B cell (primary cell): ENCODE results near the gene CEP295NL. TPM values are rescaled to one million over a fixed set of nuclear protein-coding genes. Genes with fewer than 3 reads are reported as not detected.

Experiments
- ATAC-seq: fragments of 200-7000 bp; cut with Tn5 transposase; one replicate; pipeline ENCODE4 v1.10.0; 2021; ENCODE audit warnings: low read depth, mild to moderate bottlenecking, moderate number of reproducible peaks, moderate library complexity
- CTCF ChIA-PET: fragments of 350-600 bp; sonication (Branson Sonifier 250); formaldehyde crosslinking; loops from one replicate; lab custom pipeline; 2021; ENCODE audit warnings: antibody characterized with exemption, inconsistent platforms; lab: Charles Lee
- POLR2A ChIA-PET: fragments of 350-600 bp; sonication (Branson Sonifier 250); formaldehyde crosslinking; loops from one replicate; lab custom pipeline; 2021; ENCODE audit warnings: antibody characterized with exemption; lab: Charles Lee
- DNase-seq: peaks from one replicate; pipeline ENCODE4 v3.0.0; 2013
- H2AFZ ChIP-seq: 2 replicates; pipeline ENCODE4 v1.6.1; 2012; ENCODE audit warnings: mild to moderate bottlenecking, low read depth, low read length; ENCODE audit not compliant: insufficient read depth, poor library complexity, severe bottlenecking
- H3K27ac ChIP-seq, 2 donors: 1 replicate in 1 of 2; 2 replicates in 1 of 2; pipeline ENCODE4 v1.5.1; 2012 to 2013; ENCODE audit warnings: low read length in 2 of 2, mild to moderate bottlenecking in 2 of 2, moderate library complexity in 1 of 2
- H3K27me3 ChIP-seq, 4 experiments: fragments of 200-600 bp in 1 of 4; sonication (generic) in 1 of 4; replicated peaks in 1 of 4; 1 replicate in 2 of 4; 2 replicates in 2 of 4; pipeline versions ENCODE4 v1.6.1 to v1.7.0; 2013 to 2016; ENCODE audit warnings: low read length in 3 of 4, mild to moderate bottlenecking in 2 of 4, mixed read lengths in 1 of 4, moderate library complexity in 1 of 4; ENCODE audit not compliant: insufficient read depth in 4 of 4, control insufficient read depth in 3 of 4; ENCODE audit errors: control extremely low read depth in 1 of 4
- H3K36me3 ChIP-seq, 2 experiments: replicated peaks in 1 of 2; 1 replicate in 1 of 2; 2 replicates in 1 of 2; pipeline versions ENCODE4 v1.6.1 to v1.7.1; 2013; ENCODE audit warnings: low read length in 1 of 2; ENCODE audit not compliant: insufficient read depth in 2 of 2, control insufficient read depth in 1 of 2; ENCODE audit errors: control extremely low read depth in 1 of 2, extremely low read depth in 1 of 2
- H3K4me1 ChIP-seq, 2 donors: fragments of 200-600 bp in 1 of 2; sonication (generic) in 1 of 2; 1 replicate in 1 of 2; 2 replicates in 1 of 2; pipeline versions ENCODE4 v1.5.1 to v1.6.1; 2013 to 2017; ENCODE audit warnings: low read length in 2 of 2; ENCODE audit not compliant: control insufficient read depth in 2 of 2, insufficient read depth in 2 of 2
- H3K4me2 ChIP-seq: replicated peaks from 2 replicates; pipeline ENCODE3; 2012; ENCODE audit warnings: mild to moderate bottlenecking, low read depth, low read length; ENCODE audit not compliant: poor library complexity, severe bottlenecking
- H3K4me3 ChIP-seq, 5 experiments: fragments of 200-600 bp in 1 of 5; sonication (generic) in 1 of 5; 1 replicate in 3 of 5; 2 replicates in 2 of 5; pipeline versions ENCODE4 v1.5.1 to v1.7.0; 2011 to 2016; ENCODE audit warnings: low read length in 4 of 5, mild to moderate bottlenecking in 4 of 5, low read depth in 2 of 5, control low read depth in 1 of 5, moderate library complexity in 1 of 5; ENCODE audit not compliant: insufficient read depth in 1 of 5; ENCODE audit errors: control extremely low read depth in 1 of 5, extremely low read depth in 1 of 5
- H3K79me2 ChIP-seq: fragments of 200-600 bp; sonication (generic); one replicate; pipeline ENCODE4 v1.6.0; 2016; ENCODE audit warnings: low read length; ENCODE audit not compliant: control insufficient read depth, insufficient read depth
- H3K9ac ChIP-seq: fragments of 200-600 bp; sonication (generic); 2 replicates; pipeline ENCODE4 v1.6.1; 2017; ENCODE audit warnings: mild to moderate bottlenecking, low read length, moderate library complexity
- H3K9me3 ChIP-seq, 3 donors: one replicate each; pipeline versions ENCODE4 v1.6.1 to v1.7.1; 2013; ENCODE audit warnings: low read length in 2 of 3; ENCODE audit not compliant: control insufficient read depth in 2 of 3, insufficient read depth in 1 of 3; ENCODE audit errors: control extremely low read depth in 1 of 3
- H4K20me1 ChIP-seq: 2 replicates; pipeline ENCODE4 v1.6.0; 2012; ENCODE audit warnings: mild to moderate bottlenecking, low read length; ENCODE audit not compliant: insufficient read depth, control insufficient read depth, poor library complexity, severe bottlenecking
- H3K27ac Mint-ChIP-seq: one replicate; pipeline ENCODE4 v1.8.0; 2021; ENCODE audit warnings: mixed read lengths
- H3K27me3 Mint-ChIP-seq: one replicate; pipeline ENCODE4 v1.8.0; 2021; ENCODE audit warnings: mixed read lengths
- H3K4me1 Mint-ChIP-seq: one replicate; pipeline ENCODE4 v1.8.0; 2021; ENCODE audit warnings: mixed read lengths
- H3K4me3 Mint-ChIP-seq: one replicate; pipeline ENCODE4 v1.8.0; 2021; ENCODE audit warnings: mixed read lengths
- H3K9me3 Mint-ChIP-seq: one replicate; pipeline ENCODE4 v1.8.0; 2022; ENCODE audit warnings: mixed read lengths; ENCODE audit not compliant: insufficient read depth
- EZH2 ChIP-seq: IDR thresholded peaks from 2 replicates; pipeline ENCODE4 v1.6.1; 2012; ENCODE audit warnings: borderline replicate concordance, low read depth, mild to moderate bottlenecking, moderate library complexity, low read length; ENCODE audit not compliant: insufficient read depth, poor library complexity, severe bottlenecking
- WGBS: methylation state at CpG from one replicate; pipeline ENCODE4 v1.1.5; 2013; ENCODE audit warnings: missing lambda C conversion rate; ENCODE audit not compliant: insufficient coverage; 5-methylcytosine and 5-hydroxymethylcytosine counted together
- intact Hi-C: fragments of 100-400 bp; cut with micrococcal nuclease; formaldehyde crosslinking; loops from one replicate; pipeline ENCODE4 v1.10.0; 2022
- polyA plus RNA-seq: library from polyadenylated mRNA; depleted of rRNA; stranded (reverse); fragments of >200 nt; gene quantifications from 2 replicates; pipeline ENCODE4 v1.2.3, GENCODE V29; 2012
- total RNA-seq, 2 donors: library from RNA; stranded (reverse); fragments of 120-200 nt in 1 of 2; gene quantifications; 1 replicate in 1 of 2; 2 replicates in 1 of 2; pipeline versions ENCODE4 v1.2.3 to v1.2.4, GENCODE V29; 2013 to 2022
- TF ChIP-seq, protein P1 (sequence below): fragments of 200-600 bp; IDR thresholded peaks from one replicate; pipeline ENCODE4 v1.8.0; 2022; ENCODE audit warnings: antibody characterized with exemption, mild to moderate bottlenecking

The CEP295NL gene
- total and polyA plus RNA-seq, 2 donors (not counting 1 experiment from before 2014, with no cell fraction given) = 0.09 to 1.3 TPM

DNA sequence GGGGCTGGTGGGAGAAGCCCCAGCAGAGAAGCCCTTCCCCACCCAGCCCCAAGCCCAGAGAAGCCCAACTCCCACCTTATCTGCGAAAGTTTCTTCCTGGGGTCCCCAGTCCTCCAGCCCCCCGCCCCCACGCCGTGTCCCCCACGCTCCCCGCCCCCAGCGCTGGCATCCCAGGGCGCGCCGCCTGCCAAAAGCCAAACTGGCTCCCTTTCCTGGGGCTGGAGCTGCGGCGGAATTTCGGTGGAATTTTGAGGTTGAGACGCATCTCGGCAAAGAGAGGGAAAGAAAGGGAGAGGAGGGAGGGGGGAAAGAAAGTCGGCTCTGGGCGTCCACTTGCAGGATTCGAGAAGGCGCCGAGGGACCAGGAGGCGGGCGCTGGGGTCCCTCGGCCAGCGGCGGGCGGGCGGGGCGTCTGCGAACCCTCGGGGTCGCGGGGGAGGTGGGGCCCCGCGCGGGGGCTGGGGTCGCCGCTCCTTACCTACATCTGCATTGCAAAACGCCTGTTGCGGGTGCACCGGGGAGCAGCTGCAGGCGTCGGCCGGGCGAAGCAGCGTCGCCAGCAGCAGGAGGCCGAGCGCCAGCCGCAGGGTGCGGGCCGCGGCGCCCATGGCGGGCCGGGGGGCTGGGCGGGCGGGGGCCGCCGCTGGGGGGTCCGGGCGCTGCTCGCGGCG lies 21.6 kb upstream of the CEP295NL start:
- Mint-ChIP-seq H3K4me1 (peaks cover 13% of the 10 kb centered on the region), H3K27ac (peak overlapping the region; percentile 15), H3K4me3 (peak overlapping the region; percentile 88), H3K9me3 (no peaks in the 10 kb centered on the region), H3K27me3 (peaks cover 11% of the 10 kb centered on the region)
- Histone ChIP-seq H2AFZ (peak overlapping the region; percentile 67), H3K27me3 (peaks cover 0 to 8% (median 2%) of the 10 kb centered on the region in 4 experiments), H3K9me3 (no peaks in the 10 kb centered on the region), H3K36me3 (no peaks in the 10 kb centered on the region), H3K79me2 (no peaks in the 10 kb centered on the region), H3K27ac (no peak overlapping the region), H3K4me2 (peak overlapping the region; percentile 90), H4K20me1 (no peaks in the 10 kb centered on the region), H3K4me1 (peaks cover 15 to 27% of the 10 kb centered on the region in 2 donors), H3K9ac (peak overlapping the region; percentile 63), H3K4me3 (peak overlapping the region; percentile 60 to 70 (median 66))
- peak; percentile 1 for ATAC-seq
- 1% methylated on average over 53 of the region's 64 CpGs for WGBS
- ChIA-PET POLR2A (interaction anchor here (0.7 to 1.1 kb wide), 2 partner anchors 85 to 350 kb away, joined by 6 to 9 read pairs; no protein-coding TSS in a partner anchor), CTCF (interaction anchor here (0.8 kb wide), 3 partner anchors 57 to 59 kb away, joined by 3 to 4 read pairs (median 3); no protein-coding TSS in a partner anchor)
- TF ChIP-seq EZH2 = no peak
- TF ChIP-seq, protein P1, sequence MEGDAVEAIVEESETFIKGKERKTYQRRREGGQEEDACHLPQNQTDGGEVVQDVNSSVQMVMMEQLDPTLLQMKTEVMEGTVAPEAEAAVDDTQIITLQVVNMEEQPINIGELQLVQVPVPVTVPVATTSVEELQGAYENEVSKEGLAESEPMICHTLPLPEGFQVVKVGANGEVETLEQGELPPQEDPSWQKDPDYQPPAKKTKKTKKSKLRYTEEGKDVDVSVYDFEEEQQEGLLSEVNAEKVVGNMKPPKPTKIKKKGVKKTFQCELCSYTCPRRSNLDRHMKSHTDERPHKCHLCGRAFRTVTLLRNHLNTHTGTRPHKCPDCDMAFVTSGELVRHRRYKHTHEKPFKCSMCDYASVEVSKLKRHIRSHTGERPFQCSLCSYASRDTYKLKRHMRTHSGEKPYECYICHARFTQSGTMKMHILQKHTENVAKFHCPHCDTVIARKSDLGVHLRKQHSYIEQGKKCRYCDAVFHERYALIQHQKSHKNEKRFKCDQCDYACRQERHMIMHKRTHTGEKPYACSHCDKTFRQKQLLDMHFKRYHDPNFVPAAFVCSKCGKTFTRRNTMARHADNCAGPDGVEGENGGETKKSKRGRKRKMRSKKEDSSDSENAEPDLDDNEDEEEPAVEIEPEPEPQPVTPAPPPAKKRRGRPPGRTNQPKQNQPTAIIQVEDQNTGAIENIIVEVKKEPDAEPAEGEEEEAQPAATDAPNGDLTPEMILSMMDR = no peak
- peak; percentile 29 for DNase-seq
- intact Hi-C loops = loop anchor here (2.0 kb wide), 1 partner anchor 36 kb away; no protein-coding TSS in a partner anchor
